ENCODE measurements around the gene DACH2. TPM values are rescaled to one million over a fixed set of nuclear protein-coding genes. Genes with fewer than 3 reads are reported as not detected.

DACH2 gene
- total RNA-seq, 1 donor from 2014 or later: not detected

Other genes starting within 250 kb of the DACH2 start
- 13.1 and 16.3 TPM in 2 replicates for gene CHM, start 100.9 kb upstream of the DACH2 start, total RNA-seq

Data from activated T-helper 2 cell treated with anti-CD3 and anti-CD28 coated beads, Interferon-gamma antibody, Interleukin-2, Interleukin-4, amounts not matched to agents 10 μg/mL and 5 μg/mL and 100 μg/mL, durations not matched to agents 14 hours and 24 hours and 36 hours (primary cell).